Left ventricle myocardium inferior (tissue), 1 donor: ENCODE data around the gene ARHGAP20. TPM values are rescaled to one million over a fixed set of nuclear protein-coding genes. Genes with fewer than 3 reads are reported as not detected.

Experiments
- DNase-seq: peaks from one replicate; pipeline ENCODE4 v3.0.0-alpha.2; 2020
- H3K27ac ChIP-seq: fragments of 200-600 bp; replicated peaks from 2 replicates; pipeline ENCODE4 v1.8.0; 2021
- H3K27me3 ChIP-seq: fragments of 200-600 bp; 2 replicates; pipeline ENCODE4 v1.8.0; 2021; ENCODE audit warnings: low read depth
- H3K36me3 ChIP-seq: fragments of 200-600 bp; 2 replicates; pipeline ENCODE4 v1.8.0; 2021
- H3K4me1 ChIP-seq: fragments of 200-600 bp; 2 replicates; pipeline ENCODE4 v1.8.0; 2021
- H3K4me3 ChIP-seq: fragments of 200-600 bp; 2 replicates; pipeline ENCODE4 v1.8.0; 2021; ENCODE audit warnings: mild to moderate bottlenecking, moderate library complexity
- H3K9me3 ChIP-seq: fragments of 200-600 bp; replicated peaks from 2 replicates; pipeline ENCODE4 v1.8.0; 2021
- CTCF ChIP-seq: fragments of 200-600 bp; IDR thresholded peaks from 2 replicates; pipeline ENCODE4 v1.8.0; 2021; ENCODE audit warnings: antibody characterized with exemption, mild to moderate bottlenecking, borderline replicate concordance
- intact Hi-C: fragments of 100-400 bp; cut with micrococcal nuclease; formaldehyde crosslinking; loops from one replicate; pipeline ENCODE4 v1.11.0; 2022
- long read RNA-seq: library from polyadenylated mRNA; unstranded; transcript quantifications from one replicate; pipeline ENCODE4 v2.0.0, GENCODE V29; 2021
- total RNA-seq: library from RNA; stranded (reverse); fragmentation: NEBNext Ultra II Directional; extraction: Animal tissue kit (Norgen Biotek cat#: 25700); gene quantifications from one replicate; pipeline ENCODE4 v1.2.1, GENCODE V29; 2021
- donor health status: DM: no; HTN: yes; CAD: no; lungs with severe emphysema.

The ARHGAP20 gene
- 0.16 TPM for total RNA-seq
- long read RNA-seq = 0 reads

- TF ChIP-seq CTCF = no peak
- peaks cover 27% of the 10 kb centered on the region for H3K4me1 ChIP-seq
- H3K27me3 ChIP-seq = peaks cover 92% of the 10 kb centered on the region
- peak within 1 kb of the TSS; percentile 68 for H3K4me3 ChIP-seq
- intact Hi-C loops = no loop called here
- no peaks in the 10 kb centered on the region for H3K9me3 ChIP-seq
- H3K36me3 ChIP-seq = no peaks in the 10 kb centered on the region
- H3K27ac ChIP-seq = peak within 1 kb of the TSS; percentile 28
- peak; percentile 55 for DNase-seq
These were observed at the start of gene ARHGAP20 for GRCh38 chr11:110711776-110712658. TSS of gene ARHGAP20 (minus strand) at chr11:110712437. CDS start at chr11:110712231, 206 bp downstream.

DNA sequence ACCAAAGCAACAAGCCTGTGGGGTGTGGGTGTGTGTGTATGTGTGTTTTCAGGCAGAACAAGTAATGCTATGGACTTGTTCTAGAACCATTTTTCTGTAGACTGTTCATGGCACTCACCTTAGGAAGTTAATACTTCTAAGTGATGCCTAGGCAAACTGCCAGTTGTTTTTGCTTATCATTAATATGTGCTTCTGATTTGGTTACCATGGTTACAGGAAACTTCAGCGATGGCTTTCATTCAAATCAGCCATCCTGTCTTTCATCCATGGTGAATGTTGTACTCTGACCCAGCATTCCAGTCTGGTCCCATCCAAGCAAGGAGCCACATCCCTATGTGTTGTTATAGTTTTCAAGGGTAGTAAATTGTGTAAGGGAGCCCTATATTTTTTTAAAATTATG, 49.8 kb upstream of the ARHGAP20 start:
- H3K27ac ChIP-seq = no peak overlapping the region
- intact Hi-C loops = no loop called here
- H3K36me3 ChIP-seq = no peaks in the 10 kb centered on the region
- no peaks in the 10 kb centered on the region for H3K9me3 ChIP-seq
- peaks cover 13% of the 10 kb centered on the region for H3K4me1 ChIP-seq
- peaks cover 6% of the 10 kb centered on the region for H3K27me3 ChIP-seq
- no peak for TF ChIP-seq CTCF
- DNase-seq = no peak
- H3K4me3 ChIP-seq = no peak overlapping the region

DNA sequence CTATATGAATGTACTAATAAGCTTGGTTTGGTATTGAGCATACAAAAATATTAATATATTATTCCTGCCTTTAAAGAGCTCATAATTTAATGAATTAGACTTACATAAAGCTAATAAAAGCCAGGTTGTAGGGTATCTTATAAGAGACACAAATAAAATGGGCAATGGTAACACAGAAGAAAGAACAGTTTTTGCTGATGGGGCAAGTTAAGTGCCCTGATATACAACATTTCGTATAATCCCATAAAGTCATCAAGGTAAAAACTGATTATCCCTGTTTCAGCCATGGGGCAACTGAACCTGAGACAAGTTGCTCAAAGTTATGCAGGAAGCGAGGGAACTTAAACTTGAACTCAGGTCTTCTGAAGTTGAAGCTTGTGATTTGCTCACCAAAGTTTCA, 48.9 kb upstream of the ARHGAP20 start:
- Histone ChIP-seq H3K4me1 (peaks cover 13% of the 10 kb centered on the region), H3K9me3 (no peaks in the 10 kb centered on the region), H3K4me3 (no peak overlapping the region), H3K27me3 (peaks cover 6% of the 10 kb centered on the region), H3K27ac (no peak overlapping the region), H3K36me3 (no peaks in the 10 kb centered on the region)
- DNase-seq = no peak
- intact Hi-C loops = no loop called here
- no peak for TF ChIP-seq CTCF

GRCh38 chr11:110759972-110760381, 47.7 kb upstream of the ARHGAP20 start:
- TF ChIP-seq CTCF = no peak
- no peak for DNase-seq
- Histone ChIP-seq H3K36me3 (no peaks in the 10 kb centered on the region), H3K27me3 (peaks cover 6% of the 10 kb centered on the region), H3K9me3 (no peaks in the 10 kb centered on the region), H3K27ac (no peak overlapping the region), H3K4me3 (no peak overlapping the region), H3K4me1 (peaks cover 13% of the 10 kb centered on the region)
- intact Hi-C loops = no loop called here

DNA sequence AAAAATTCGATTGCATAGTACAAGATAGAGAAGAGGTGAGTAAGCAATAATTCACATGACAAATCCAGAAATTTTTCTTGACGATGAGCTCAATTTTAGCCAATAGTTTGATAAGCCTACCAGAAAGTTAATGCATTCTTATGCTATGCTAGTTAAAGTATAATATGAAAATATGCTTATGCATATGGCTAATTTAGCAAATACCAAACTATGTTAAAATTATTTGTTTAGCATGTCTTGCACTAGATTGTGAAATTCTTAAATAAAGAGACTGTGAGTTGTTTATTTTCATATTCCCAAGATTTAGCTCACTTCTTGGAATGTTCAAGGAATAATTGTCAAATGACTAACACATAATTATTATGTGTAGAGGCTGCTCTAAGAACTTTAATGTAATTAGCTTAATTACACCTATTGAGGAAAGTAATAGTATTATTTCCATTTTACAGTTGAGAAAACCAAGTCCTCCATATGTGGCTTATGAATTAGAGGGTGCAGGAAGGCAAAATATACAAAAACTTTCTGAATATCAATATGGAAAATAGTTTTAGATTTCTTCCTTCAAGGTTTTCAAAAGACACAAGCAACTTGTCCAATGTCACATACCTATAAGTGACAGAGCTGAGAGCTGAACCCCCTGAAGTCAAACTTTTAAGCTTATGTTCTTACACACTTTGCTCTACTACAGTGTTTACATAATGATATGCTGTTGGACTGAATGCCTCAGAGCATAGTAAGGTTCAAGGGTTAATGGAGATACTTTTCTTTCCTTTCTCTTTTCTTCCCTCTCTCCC, 45.9 kb upstream of the ARHGAP20 start:
- no peak overlapping the region for H3K4me3 ChIP-seq
- no peak overlapping the region for H3K27ac ChIP-seq
- peaks cover 6% of the 10 kb centered on the region for H3K4me1 ChIP-seq
- intact Hi-C loops = no loop called here
- H3K27me3 ChIP-seq = no peaks in the 10 kb centered on the region
- no peak for TF ChIP-seq CTCF
- H3K9me3 ChIP-seq = peaks cover 14% of the 10 kb centered on the region
- H3K36me3 ChIP-seq = no peaks in the 10 kb centered on the region
- DNase-seq = no peak
